Right ventricle myocardium inferior (tissue), 1 donor: Measurements from ENCODE around the gene IPCEF1. TPM values are rescaled to one million over a fixed set of nuclear protein-coding genes. Genes with fewer than 3 reads are reported as not detected.
A peak's percentile ranks its signal among the peaks of the same experiment; 100 is the strongest.

Experiments used
- ATAC-seq: fragments of 200-7000 bp; cut with Tn5 transposase; one replicate; pipeline ENCODE4 v1.9.1; 2020; ENCODE audit warnings: mild to moderate bottlenecking, moderate library complexity
- DNase-seq: peaks from one replicate; pipeline ENCODE4 v3.0.0; 2021; ENCODE audit errors: missing footprints
- intact Hi-C: fragments of 100-400 bp; cut with DNase I; formaldehyde crosslinking; loops from one replicate; pipeline ENCODE4 v1.11.0; 2022
- total RNA-seq: library from RNA; stranded (reverse); fragmentation: NEBNext Ultra II Directional; extraction: Animal tissue kit (Norgen Biotek cat#: 25700); gene quantifications from one replicate; pipeline ENCODE4 v1.2.1, GENCODE V29; 2021
- donor health status: DM: no; HTN: yes; CAD: no; lungs with severe emphysema.

Gene IPCEF1
- total RNA-seq, 1 donor from 2014 or later: 2.0 TPM

DNA sequence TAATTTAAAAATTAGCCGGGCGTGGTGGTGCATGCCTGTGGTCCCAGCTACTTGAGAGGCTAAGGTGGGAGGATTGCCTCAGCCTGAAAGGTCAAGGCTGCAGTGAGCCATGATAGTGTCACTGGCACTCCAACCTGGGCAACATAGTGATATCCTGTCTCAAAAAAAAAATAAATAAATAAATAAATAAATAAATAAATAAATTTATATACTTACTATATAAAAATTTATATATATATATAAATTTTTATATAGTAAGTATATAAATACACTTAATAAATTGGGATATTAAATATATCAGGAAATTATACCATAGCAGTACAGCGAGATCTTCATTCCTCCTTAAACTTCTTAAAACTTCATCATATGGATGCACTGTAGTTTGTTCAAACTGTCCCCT lies 23.0 kb upstream of the IPCEF1 start:
- DNase-seq (no peak), ATAC-seq (no peak)
- intact Hi-C loops: no loop called here

DNA sequence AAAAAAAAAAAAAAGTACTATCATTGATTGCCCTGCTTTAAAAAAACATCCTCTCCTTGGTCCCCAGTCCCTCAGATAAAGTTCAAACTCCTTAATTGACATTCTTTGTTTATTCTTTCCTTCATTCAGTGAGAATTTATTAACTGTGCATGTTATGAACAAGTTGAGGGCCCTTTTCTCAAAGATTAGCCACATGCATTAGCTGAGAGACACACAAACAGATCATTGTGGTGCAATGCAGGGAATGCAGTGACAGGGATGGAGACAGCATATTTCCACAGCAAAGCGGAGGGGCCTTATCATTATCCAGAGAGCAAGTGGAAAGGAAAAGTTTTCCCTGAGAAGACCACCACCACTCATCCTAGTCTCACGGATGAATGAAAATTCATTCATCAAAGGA lies 21.9 kb upstream of the IPCEF1 start:
- intact Hi-C loops: no loop called here
- DNase-seq: no peak
- no peak for ATAC-seq

DNA sequence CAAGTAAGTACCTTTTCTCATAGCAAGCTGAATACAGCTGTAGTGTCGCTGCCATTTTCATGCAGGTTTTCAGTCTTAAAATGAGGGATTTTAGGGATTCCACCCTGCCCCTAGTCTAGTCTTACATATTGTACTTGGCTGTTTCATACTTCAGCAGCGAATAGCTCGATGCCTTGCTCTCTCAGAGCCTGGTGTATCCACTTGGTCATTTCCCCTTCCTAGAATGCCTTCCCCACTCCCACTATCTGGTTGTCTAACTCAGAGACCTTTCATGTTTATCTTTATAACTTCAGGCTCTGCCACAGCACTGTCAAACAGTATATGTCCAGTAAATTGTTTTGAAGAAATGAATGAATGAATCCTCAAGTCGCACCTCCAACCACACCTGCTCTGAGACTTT lies 21.1 kb upstream of the IPCEF1 start:
- intact Hi-C loops: no loop called here

DNA sequence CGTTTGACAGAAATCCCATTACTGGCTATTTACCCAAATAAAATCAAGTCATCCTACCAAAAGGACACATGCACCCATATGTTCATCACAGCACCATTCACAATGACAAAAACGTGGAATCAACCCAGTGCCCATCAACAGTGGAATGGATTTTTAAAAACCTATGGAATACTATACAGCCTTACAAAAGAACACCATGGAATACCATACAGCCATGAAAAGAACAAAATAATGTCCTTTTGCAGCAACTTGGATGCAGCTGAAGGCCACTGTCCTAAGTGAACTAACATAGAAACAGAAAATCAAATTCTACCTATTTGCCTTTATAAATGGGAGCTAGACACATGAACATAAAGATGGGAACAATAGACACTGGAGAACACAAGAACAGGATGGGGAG lies 17.4 kb upstream of the IPCEF1 start:
- no peak for DNase-seq
- no peak for ATAC-seq
- intact Hi-C loops: no loop called here

More for the DNA sequence above, 21.1 kb upstream of the IPCEF1 start:
- no peak for DNase-seq
- no peak for ATAC-seq

DNA sequence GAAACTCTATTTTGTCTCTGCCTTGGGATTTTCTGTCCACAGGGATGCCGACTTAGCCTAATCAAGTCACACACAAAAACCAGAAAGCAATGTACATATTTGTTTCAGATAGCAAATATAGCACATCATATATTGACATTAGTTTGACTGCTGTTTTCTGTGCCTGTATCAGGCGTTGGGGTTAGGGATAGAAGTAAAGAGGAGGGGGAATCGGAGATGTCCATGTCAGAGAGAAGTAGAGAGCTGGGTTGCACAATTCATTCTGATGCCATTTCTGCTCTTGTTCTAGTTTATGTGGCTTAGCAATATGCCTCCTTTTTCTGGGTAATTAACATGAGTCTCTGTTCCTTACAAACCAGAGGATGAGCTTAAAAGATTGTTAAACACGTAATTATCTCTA lies 14.7 kb upstream of the IPCEF1 start:
- DNase-seq (no peak), ATAC-seq (no peak)
- intact Hi-C loops: no loop called here

DNA sequence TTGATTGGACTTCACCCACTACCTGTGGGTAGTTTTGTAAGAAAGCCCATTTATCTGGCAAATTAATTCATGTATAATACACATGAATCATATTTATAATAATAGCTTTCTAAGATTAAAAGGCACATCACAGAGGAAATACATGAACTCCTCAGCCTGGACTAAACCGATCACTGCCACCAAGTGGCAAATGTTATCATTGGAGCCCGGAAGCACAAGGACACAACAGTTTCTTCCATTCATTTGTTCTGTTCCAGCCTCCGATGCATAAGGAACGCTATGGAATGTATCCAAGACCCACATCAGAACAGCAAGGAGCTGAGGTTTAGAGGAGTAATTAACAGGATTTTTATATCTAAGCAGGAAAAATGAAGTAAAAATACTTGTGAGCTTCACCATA lies 13.9 kb upstream of the IPCEF1 start:
- intact Hi-C loops: no loop called here
- DNase-seq (no peak), ATAC-seq (no peak)

DNA sequence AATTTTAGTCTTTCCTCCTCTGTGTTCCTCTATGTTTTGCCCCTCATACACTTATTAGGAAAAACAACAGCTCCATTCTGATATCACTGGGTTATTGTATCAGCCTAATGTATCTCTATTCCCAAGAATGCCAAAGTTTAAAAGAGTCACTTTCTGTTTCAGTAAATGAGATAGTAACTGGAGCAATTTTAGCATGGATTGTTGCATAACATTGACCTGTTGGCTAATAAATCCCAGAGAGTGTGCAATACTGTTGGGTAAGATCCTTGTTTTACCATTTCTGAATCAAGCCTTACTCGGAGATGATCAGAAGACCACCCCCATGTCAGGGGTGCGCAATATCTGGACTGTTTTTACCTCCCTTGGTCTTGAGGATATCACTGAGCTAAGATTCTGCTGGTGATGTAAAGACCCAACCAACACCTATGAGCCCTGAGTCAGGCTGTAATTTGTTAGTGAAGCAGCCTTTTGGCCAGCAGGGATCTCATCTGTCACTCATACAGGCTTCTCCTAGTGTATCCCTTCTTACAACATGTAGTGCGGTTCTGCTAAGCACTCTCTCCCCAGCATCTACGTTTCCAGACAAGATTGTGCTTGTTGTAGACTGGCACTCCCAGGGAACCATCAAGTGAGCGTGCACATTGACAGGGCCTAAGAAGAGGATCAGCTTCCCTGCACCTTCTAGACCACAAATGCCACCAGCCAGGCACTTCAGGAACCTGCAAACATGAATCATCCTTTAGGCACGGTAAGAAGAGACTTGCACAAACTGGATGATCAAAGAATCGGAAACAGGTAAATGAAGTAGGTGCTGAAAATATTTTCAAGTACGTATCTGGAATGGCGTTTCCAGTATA lies 11.5 kb upstream of the IPCEF1 start:
- ATAC-seq: no peak

DNA sequence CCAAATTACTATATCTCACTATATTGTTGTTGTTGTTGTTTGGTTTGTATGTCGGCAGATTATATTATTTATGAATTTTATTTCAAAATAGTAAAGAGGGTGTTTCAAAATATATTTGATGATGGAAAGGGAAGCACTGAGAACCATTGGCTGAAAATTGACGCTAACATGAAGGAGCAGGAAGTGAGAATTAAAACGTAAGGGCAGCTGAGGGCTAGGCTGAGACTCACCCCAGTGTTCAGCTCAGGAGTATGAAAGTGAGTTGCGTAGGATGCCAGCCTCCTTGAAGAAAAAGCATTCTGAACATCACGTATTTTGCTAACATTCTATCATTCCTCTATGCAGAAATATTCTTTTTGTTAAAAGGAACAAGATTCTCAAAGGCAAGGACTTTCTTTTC lies 10.7 kb upstream of the IPCEF1 start:
- ATAC-seq: no peak
- intact Hi-C loops: no loop called here
- no peak for DNase-seq

More for the DNA sequence above, 11.5 kb upstream of the IPCEF1 start:
- DNase-seq: no peak
- intact Hi-C loops: loop anchor here (2.0 kb wide), 1 partner anchor 211 kb away; no protein-coding TSS in a partner anchor

DNA sequence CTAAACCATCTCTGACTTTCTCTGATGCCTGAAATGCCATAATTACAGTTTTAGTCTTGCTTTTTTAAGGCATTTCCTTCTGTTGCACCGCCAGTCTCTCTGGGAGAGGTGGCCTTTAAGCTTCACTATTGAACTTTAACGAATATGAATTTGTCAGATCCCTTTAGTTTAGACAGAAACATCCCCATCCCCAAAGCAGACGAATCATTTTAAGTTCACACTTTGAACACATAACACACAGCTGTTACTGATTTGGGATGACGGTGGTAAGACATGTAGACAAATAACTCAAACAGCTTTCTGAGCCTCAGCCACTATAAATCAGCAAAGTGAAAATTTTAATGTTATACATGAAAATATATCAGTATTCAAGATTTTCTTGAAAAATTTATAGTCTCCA lies 7.2 kb upstream of the IPCEF1 start:
- intact Hi-C loops: no loop called here
- ATAC-seq (no peak), DNase-seq (no peak)

DNA sequence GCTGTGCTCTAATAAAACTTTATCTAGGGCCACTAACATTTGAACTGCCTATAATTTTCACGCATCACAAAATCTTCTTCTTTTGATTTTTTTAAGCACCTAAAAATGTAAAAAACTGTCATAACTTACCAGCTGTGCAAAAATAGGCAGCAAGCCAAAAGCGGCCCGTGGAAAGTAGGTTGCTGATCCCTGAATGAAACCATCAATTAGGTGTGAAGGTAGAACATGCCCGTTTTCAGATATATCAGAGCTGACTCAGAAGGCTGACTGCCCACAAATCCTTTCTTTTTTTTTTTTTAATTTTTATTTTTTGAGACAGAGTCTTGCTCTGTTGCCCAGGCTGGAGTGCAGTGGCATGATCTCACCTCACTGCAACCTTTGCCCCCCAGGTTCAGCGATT lies 4.9 kb upstream of the IPCEF1 start:
- DNase-seq (no peak), ATAC-seq (no peak)

DNA sequence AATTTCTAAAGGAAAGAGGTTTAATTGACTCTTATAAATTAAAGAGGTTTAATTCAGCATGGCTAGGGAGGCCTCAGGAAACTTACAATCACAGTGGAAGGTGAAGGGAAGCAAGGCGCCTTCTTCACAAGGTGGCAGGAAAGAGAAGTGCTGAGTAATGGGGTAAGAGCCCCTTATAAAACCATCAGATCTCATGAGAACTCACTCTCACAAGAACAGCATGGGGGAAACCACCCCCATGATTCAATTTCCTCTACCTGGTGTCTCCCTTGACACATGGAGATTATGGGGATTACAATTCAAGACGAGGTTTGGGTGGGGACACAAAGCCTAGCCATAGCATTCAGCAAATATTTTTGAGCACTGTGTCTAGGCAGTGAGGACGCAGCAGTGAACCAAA lies 3.9 kb upstream of the IPCEF1 start:
- intact Hi-C loops: no loop called here
- no peak for DNase-seq
- ATAC-seq: no peak

More for the DNA sequence above, 4.9 kb upstream of the IPCEF1 start:
- intact Hi-C loops: no loop called here

DNA sequence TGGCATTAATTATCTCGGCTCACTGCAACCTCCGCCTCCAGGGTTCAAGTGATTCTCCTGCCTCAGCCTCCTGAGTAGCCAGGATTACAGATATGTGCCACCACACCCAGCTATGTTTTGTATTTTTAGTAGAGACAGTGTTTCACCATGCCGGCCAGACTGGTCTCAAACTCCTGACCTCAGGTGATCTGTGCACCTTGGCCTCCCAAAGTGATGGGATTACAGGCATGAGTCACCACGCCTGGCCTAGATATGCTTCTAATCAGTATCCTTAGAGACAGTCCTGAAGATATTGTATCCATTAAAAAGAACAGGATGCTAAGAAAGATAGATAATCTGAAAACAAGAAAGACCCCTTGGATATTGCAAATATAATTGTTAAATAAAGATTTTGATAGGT lies 3.1 kb upstream of the IPCEF1 start:
- ATAC-seq: no peak
- DNase-seq: no peak
- intact Hi-C loops: no loop called here

DNA sequence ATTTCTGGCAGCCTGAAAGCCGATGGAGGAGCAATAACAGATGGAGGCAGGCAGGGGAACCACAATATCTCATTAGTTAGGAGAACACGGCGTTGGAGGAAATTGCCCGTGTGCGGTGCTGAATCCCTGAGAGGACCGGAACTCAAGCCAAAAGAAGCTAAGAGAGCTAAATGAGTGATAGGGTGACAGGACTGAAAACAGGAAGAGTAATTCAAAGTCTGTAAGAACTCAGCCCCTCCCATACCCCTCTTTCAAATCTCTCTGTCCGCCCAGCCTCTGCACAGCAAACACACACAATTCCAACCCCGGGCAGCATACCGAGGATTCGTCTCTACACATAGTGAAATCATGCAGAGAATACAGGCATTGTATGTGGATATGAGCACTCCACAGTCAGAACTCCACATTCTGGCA lies 2.6 kb upstream of the IPCEF1 start:
- DNase-seq: no peak
- intact Hi-C loops: no loop called here
- ATAC-seq: no peak

DNA sequence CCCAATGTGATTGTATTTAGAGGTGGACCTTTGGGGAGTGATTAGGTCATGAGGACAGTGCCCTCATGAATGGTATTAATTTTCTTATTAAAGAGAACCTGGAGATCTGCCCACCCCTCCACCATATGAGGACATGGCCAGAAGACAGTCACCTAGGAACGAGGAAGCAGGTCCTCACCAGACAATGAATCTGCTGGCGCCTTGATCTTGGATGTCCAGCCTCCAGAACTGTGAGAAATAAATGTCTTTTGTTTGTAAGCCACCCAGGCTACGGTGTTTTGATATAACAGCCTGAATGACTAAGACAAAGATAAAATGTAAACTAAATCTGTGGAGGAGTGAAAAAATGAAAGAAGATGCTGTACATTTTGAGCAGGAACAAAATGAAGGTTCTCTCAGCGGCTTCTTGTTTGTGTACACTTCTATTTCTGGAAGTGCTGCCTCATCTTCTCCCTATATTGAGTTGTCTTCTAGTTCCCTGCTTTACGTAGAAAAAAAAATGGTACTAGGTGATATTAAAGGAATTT lies 1.5 kb upstream of the IPCEF1 start:
- no peak for ATAC-seq
- DNase-seq: no peak
- intact Hi-C loops: no loop called here

DNA sequence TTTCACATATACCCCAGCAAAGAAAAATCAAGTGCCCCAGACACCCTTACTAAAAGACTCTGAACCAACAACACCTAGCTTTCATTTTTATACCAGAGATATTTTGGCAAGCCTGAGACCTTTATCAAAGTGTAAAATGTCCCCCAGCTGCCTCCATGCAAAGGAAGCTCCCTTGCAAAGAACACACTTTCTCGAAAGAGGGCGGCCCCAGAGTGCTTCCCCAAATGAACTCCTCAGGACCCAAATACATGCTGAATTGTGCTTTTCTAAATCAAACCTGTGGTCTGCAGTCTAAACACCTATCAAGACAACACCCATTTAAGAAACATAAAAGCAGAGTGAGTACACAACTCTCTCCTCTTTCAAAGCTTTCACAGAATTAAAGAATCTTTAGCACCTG lies 490 bp downstream of the IPCEF1 start:
- DNase-seq: no peak
- ATAC-seq: peak; percentile 52
- intact Hi-C loops: no loop called here

DNA sequence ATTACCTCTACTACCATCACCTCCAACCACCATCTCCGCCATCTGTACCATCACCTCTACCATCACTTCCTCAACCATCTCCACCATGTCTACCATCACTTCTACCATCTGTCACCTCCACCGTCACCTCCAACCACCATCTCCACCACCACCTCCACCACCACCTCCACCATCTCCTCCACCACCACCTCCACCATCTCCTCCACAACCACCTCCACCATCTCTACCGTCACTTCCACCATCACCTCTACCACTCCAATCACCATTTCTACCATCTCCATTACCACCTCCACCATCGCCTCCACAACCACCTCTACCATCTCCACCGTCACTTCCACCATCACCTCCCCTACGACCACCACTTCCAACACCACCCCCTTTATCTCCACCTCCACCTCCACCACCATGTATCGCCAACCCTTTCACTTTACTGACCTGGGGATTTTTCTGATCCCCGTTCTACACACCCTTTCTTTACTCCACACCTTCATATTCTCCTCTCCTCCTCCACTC lies 2.3 kb downstream of the IPCEF1 start:
- intact Hi-C loops: no loop called here
- ATAC-seq (no peak), DNase-seq (no peak)

DNA sequence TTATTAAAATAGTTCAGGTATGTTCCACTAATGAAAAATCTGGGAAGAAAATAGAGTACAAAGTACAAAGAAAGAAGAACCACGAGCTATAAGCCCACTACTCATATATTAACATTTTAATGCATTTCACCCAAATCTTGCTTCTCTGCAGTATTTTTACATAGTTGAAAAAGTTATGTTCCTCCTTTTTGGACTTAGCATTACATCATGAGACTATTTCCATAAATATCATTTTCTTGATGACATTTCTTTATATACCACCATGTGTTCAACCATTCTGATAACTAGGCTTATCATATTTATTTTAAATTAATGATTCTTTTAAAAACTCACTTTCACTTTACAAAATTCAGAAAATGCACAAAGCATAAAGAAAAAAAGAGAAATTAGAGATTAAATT lies 3.0 kb downstream of the IPCEF1 start:
- no peak for ATAC-seq
- intact Hi-C loops: no loop called here
- no peak for DNase-seq

DNA sequence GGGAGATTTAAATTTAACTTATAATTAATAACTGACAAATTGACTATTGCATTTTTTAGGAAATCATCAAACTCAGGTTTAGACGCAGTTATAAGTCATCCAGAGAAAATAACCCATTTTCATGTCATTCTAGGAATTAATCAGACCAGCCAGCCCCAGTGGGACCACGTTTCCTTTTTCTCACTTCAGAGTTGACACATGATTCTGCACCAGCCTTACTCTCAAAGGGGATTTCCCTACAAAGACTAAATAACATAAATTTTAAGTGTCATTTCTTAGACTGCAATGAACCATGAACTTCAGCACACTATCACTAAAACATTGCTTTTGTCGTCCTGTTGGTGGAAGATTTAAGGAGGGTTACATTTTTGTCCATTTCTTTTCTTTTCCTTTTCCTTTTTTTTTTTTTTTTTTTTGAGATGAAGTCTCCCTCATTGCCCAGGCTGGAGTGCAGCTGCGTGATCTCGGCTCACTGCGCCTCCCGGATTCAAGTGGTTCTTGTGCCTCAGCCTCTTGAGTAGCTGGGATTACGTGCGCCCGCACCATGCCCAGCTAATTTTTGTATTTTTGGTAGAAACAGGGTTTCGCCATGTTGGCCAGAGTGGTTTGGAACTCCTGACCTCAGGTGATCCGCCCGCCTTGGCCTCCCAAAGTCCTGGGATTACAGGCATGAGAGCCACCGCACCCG lies 3.6 kb downstream of the IPCEF1 start:
- intact Hi-C loops: no loop called here
- DNase-seq (no peak), ATAC-seq (no peak)

DNA sequence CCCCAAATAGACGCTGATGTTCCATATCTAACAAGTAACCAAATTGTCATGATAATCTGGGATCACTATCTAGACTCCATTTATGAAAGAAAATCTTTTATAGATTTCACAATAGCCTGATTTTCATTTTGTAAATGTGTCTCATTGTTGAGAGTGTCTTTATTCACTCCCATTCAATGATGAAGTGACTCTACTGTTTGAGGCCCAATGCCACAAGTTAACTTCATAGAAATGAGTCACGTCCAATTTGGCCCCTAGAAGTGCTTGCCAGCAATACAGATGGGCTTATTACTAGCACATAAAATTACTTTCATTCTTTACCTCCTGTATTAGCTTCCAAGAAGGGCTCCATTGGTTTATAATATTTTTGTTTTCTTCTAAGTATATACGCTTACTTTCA lies 6.3 kb downstream of the IPCEF1 start:
- intact Hi-C loops: no loop called here
- DNase-seq (no peak), ATAC-seq (no peak)

DNA sequence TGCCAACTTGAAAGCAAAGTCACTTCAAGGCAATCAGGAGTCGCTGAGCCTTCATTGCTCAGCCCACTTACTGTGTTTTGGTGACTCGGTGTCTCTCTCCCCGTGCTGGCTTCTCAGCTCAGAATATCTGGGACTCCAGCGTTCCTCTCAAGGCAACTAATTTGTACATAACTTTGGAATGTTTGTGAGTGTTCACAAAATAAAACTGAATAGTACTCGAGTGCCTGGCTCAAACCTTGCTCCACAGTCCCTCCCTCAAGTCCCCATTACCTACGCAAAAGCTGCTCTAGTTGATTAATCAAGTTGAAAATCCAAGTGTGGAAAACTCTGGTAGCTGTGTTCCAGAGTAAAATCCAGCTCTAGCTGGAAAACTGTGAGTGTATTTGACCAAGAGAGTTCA lies 8.6 kb downstream of the IPCEF1 start:
- intact Hi-C loops: no loop called here
- DNase-seq (no peak), ATAC-seq (no peak)
